Measurements from ENCODE around the gene FAU.
A peak's percentile ranks its signal among the peaks of the same experiment; 100 is the strongest.
"Not testable (repeated sequence)": the region's sequence is repeated elsewhere in the genome, so short reads cannot be mapped to it uniquely, and the experiment has no call there.

Gene FAU

GRCh38 chr11:65124480-65125196, 2.7 kb upstream of the FAU start:
- no peak for DNase-seq

GRCh38 chr11:65121447-65121864, 478 bp downstream of the FAU start:
- no peak for DNase-seq

GRCh38 chr11:65120831-65121230, 1.1 kb downstream of the FAU start:
- no peak for DNase-seq

GRCh38 chr11:65119670-65119995, 2.3 kb downstream of the FAU start:
- no peak for DNase-seq

- not testable (repeated sequence) for DNase-seq
Measured at GRCh38 chr11:65118891-65119669, 2.9 kb downstream of the FAU start.

GRCh38 chr11:65118097-65118837, 3.7 kb downstream of the FAU start:
- DNase-seq: no peak

- DNase-seq: peak; percentile 85 to 100 (median 98)
Measured at GRCh38 chr11:65117206-65118096, 4.5 kb downstream of the FAU start, which contains the start of gene ZNHIT2. Gene ZNHIT2, minus strand, starts transcription at chr11:65117701. Its CDS starts 48 bp downstream, at chr11:65117653.

- DNase-seq: peak in 16 of 58 donors; percentile 19 to 54 (median 41)
Measured at GRCh38 chr11:65116370-65117205, 5.3 kb downstream of the FAU start.

GRCh38 chr11:65115361-65116082, 6.4 kb downstream of the FAU start:
- DNase-seq: no peak

GRCh38 chr11:65114538-65115171, 7.3 kb downstream of the FAU start:
- no peak for DNase-seq

GRCh38 chr11:65113839-65114238, 8.1 kb downstream of the FAU start:
- no peak for DNase-seq

GRCh38 chr11:65113361-65113756, 8.6 kb downstream of the FAU start:
- no peak for DNase-seq

GRCh38 chr11:65112546-65113360, 9.2 kb downstream of the FAU start:
- DNase-seq: peak in 50 of 58 donors; percentile 8 to 69 (median 44)

GRCh38 chr11:65111744-65112545, 10.0 kb downstream of the FAU start, which contains the start of gene TM7SF2:
Gene TM7SF2, plus strand, starts transcription at chr11:65111872. Its CDS starts 144 bp downstream, at chr11:65112016.
- peak; percentile 54 to 99 (median 95) for DNase-seq

GRCh38 chr11:65111159-65111743, 10.7 kb downstream of the FAU start:
- DNase-seq: peak in 1 of 58 donors; percentile 64

GRCh38 chr11:65110354-65110861, 11.5 kb downstream of the FAU start:
- DNase-seq: peak in 57 of 58 donors; percentile 38 to 94 (median 77)

Data from anterior cingulate cortex (tissue), 58 donors.